Stimulated activated CD8-positive, alpha-beta memory T cell treated with anti-CD3 and anti-CD28 coated beads, Interleukin-12 subunit alpha, Interleukin-12 subunit beta, amount 100 ng/mL, for 24 hours (primary cell): ENCODE measurements around the gene HIP1.
"Not testable (repeated sequence)": the region's sequence is repeated elsewhere in the genome, so short reads cannot be mapped to it uniquely, and the experiment has no call there.

Source experiments
- DNase-seq: peaks from one replicate; pipeline ENCODE4 v3.0.0-alpha.2; 2020; ENCODE audit errors: extremely low read depth

The HIP1 gene

DNA sequence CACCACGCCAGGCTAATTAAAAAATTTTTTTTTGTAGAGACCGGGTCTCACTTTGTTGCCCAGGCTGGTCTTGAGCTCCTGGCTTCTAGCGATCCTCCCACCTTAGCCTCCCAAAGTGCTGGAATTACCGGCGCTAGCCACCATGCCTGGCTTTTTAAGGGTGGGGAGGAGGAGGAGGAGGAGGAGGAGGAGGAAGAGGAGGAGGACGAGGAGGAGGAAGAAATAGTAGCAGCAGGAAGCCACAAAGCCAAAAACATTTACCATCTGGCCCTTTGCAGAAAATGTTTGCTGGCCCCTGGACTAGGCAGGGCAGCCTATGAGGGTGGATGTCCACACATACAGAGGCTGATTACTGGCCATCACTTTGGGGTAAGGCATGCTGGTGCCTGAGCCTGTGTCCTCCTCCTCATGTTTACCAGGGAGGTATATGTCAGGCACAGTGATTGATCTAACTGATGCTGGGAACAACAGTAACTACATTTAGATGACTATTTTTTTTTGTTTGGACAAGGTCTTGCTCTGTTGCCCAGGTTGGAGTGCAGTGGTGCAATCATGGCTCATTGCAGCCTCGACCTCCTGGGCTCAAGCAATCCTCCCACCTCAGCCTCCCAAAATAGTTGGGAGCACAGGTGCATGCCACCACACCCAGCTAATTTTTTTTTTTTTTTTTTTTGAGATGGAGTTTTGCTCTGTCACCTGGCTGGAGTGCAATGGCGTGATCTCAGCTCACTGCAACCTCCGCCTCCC lies 122.1 kb downstream of the HIP1 start:
- no peak for DNase-seq

DNA sequence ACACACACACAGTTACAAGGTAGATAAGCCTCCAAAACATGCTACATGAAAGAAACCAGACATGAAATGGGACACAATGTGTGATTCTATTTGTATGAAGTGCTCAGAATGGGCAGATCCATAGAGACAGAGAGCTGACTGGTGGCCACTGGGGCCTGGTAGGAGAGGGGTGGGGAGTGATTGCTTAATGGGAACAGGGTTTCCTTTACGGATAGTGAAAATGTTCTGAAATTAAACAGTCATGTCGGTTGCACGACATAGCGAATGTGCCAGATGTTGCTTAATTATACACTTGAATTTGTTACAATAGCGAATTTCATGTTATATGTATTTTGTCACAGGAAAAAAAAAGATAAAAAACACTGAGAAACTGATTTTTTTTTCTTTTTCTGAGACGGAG lies 124.3 kb downstream of the HIP1 start:
- DNase-seq = no peak

DNA sequence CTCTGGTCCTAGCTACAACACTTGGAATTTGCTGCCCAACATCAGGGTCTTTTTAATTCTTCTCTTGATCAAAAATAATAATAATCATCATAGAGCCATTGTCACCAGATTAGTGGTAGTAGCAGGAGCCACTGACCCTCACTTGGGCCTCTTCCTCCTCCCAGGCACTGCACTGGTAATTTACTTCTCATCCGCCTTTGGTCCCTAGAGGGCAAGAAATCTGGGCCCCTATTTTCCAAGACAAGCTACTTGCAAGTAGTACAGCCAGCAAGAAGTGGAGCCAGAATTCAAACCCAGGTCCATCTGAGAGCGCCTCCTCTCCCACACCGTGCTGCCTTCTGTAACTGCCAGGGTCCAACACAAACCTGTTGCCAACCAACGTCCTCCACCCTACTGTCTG lies 125.4 kb downstream of the HIP1 start:
- no peak for DNase-seq

DNA sequence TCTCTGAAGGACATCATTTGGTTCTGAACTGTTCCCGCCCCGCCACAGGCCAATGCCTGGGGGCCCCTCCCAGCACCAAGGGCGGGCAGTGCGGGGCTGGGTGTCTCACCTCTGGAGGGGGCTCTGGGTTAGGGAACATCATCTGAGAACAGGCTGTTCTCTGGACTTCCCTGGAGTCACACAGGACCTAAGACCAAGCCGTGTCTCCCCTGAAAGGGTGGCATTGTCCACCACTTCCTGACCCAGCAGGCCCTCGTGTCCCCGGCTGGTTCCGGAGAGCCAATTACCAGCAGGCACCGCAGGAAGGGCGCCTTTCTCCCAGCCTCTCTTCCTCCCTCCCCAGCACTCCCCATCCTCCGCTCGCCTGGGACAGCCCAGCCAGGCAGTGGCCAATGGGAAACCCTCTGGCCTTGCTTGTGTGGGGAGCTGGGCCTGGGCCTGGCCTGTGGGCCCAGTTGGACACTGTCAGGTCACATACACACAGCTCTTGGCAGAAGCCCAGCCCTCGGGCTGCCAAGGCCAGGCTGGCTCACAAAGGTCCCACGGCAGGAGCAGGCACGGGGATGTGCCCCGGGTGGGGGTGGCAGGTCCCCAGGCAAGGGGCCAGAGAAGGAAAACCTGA lies 127.1 kb downstream of the HIP1 start:
- DNase-seq = no peak

DNA sequence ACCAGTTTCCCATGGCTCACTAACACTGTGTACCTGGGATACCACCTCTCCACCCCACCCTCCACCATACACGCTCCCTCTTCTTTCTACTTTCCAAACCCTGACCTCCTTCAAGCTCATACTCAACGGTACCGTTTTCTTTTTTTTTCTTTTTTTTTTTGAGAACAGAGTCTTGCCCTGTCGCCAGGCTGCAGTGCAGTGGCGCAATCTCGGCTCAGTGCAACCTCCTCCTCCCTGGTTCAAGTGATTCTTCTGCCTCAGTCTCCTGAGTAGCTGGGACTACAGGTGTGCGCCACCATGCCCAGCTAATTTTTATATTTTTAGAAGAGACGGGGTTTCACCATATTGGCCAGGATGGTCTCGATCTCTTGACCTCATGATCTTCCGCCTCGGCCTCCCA lies 129.3 kb downstream of the HIP1 start:
- DNase-seq = not testable (repeated sequence)

DNA sequence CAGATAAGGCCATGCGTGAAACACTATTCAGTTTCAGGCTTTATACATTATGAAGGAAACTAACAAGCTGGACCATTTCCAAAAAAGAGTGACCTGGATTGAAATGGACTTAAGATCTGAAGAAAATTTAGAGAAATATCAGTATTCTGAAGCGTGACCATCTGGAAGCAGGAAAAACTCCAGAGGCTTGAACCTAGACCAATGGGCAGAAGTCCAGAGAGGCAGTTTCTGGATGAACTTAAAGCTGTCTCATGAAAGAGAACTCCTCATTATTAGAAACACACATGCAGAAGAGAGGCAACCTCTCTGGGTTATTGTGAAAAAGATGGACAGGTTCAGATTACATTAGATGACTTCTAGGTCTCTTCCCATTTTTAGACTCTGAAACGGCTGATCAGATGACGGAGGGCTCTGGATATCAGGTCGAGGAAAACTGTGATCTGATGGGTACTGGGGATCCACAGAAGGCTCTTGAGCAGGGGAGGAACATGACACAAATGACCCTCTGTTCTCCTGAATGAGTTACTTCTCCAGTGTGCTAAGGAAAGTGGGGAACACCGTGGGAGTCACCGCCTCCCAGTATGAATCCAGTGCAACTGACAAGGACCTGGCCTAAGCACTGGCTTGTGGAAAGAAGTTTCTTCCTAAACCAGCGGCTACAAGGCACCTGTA lies 130.2 kb downstream of the HIP1 start:
- DNase-seq = no peak

DNA sequence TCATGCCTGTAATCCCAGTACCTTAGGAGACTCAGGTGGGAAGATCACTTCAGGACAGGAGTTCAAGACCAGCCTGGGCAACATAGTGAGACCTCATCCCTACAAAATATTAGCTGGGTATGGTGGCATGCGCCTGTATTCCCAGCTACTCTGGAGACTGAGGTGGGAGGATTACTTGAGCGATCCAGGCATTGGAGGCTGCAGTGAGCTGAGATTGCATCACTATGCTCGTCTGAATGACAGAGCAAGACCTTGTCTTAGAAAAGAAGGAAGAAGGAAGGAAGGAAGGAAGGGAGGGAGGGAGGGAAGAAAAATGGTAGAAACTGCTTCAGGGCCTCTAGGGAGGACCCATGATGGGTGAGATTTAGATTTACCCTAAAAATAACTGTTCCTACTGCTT lies 134.3 kb downstream of the HIP1 start:
- DNase-seq = no peak

DNA sequence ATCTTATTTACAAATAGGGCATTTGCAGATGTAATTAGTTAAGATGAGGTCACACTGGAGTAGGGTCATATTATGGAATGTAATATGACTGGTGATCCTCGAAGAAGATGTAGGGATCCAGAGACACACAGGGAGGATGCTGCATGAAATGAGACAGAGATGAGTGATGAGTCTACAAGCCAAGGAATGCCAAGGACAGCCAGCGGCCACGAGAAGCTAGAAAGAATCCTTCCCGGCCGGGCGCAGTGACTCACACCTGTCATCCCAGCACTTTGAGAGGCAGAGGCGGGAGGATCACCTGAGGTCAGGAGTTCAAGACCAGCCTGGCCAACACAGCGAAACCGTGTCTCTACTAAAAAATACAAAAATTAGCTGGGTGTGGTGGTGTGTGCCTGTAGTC lies 135.9 kb downstream of the HIP1 start:
- not testable (repeated sequence) for DNase-seq

DNA sequence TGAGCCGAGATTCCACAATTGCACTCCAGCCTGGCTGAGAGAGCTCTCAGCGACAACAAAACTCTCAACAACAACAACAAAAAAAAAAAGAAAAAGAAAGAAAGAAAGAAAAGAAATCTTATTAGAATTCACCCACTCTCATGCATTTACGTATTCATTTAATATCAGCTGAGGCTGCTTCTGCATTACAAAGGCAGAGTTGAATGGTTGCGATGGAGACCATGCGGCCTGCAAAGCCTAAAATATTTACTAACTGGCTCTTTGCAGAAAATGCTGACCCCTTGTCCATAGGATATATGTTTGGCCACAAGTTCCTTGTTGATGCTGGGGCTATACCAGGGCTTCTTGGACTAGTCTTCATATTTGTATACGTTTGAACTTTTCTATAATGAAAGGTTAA lies 137.2 kb downstream of the HIP1 start:
- no peak for DNase-seq

DNA sequence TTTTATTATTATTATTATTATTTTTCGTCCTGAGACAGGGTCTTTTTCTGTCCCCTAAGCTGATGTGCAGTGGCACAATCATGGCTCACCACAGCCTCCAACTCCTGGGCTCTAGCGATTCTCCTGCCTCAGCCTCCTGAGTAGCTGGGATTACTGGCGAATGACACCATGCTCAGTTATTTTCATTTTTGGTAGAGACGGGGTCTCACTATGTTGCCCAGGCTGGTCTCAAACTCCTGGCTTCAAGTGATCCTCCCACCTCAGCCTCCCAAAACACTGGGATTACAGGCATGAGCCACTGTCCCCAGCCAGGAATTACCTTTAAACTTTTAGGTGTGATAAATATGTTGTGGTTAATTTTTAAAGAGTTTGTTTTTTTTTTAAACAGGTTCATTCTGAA lies 138.0 kb downstream of the HIP1 start:
- not testable (repeated sequence) for DNase-seq

DNA sequence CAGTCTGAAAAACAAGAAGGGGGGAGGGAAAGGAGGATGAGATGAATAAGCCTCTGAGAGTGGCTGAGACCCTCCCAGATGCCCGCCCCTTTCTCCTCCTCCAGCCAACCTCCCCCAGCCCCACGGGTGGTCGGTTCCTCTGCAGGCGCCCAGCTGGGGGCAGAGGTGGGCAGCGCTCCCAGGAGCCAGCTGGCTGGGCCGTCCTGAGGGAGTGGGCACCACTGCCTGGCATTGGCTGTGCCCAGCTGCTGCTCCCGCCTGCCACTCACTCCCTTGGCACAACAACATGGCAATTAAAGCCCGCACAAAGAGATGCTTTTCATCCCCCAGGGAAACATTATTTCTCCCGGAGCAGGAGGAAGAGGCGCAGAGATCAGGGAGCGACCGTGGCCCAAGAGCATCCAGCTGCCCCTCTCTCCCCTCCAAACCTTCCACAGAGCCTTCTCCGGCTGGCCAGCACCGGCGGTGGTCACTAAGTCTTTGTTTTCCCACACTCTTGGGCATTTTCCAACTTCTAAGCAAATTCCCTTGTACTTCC lies 139.4 kb downstream of the HIP1 start:
- DNase-seq = no peak

DNA sequence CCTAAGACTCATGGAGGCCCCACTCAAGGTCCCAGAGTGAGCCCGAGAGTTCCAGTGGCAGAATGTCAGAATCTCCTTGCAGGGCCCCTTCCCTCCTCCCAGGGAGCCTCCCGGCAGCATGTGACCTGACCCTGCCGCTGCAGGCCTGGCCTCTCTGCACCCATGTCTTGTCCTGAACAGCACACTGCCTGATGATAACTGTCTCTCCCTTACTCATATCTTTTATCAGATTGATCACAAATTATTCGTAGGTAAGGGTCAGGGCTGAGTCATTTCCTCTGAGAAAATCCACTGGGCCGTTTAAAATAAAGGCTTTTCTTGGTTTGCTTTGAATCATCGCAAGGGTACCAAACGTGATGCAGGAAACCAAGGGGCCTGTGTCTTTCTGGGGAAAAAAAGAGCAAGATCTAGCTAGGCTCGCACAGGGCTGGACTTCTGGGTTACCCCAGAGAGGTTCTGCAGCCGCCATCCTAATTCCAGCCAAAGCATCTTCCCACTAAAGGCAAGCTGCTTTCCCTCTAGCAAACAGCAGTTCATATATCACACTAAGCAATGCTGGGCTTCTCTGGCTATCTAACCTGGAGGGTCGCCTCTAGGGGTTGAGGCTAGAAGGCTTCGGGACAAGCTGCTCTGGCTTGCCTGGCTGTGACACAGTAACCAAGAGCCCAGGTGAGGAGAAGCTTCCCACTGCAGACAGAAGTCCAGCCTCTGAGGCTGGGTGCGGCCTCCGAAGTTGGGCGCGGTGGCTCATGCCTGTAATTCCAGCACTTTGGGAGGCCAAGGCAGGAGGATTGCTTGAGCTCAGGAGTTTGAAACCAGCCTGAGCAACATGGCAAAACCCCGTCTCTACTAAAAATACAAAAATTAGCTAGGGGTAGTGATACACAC lies 141.8 kb downstream of the HIP1 start:
- no peak for DNase-seq

DNA sequence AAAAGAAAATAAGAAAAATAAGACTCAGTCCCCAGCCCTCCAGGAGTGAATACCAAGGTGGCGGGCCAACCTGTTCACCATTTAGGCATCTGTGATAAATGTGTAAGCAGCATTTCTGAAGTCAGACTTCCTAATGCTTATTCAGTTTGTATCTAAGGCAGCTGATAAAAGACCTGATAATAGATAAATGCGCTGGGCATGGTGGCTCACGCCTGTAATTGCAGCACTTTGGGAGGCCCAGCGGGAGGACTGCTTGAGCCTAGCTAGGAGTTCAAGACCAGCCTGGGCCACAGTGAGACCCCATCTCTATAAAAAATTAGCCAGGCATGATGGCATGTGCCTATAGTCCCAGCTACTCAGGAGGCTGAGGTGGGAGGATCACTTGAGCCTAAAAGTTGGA lies 143.0 kb downstream of the HIP1 start:
- no peak for DNase-seq

DNA sequence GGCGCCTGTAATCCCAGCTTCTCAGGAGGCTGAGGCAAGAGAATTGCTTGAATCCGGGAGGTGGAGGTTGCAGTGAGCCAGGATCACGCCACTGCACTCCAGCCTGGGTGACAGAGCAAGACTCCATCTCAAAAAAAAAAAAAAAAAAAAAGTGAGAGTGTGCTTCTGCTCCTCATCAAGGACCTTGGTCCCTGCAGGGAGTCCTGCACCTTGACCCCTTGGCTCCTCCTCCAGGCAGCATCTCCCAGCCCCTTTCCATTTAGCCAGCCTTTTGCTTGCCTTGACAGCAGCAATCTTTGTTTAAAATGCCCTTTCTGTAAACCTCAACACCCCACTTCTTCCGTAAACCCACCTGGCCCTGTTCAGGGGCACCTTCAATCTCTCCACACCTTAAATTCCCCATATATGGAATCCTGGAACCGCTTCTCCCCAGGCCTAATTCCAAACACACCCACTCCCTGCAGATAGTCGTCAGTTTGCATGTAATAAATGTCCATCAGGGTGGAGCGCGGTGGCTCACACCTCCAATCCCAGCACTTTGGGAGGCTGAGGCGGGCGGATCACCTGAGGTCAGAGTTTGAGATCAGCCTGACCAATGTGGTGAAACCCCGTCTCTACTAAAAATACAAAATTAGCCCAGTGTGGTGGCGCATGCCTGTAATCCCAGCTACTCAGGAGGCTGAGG lies 145.1 kb downstream of the HIP1 start:
- not testable (repeated sequence) for DNase-seq

DNA sequence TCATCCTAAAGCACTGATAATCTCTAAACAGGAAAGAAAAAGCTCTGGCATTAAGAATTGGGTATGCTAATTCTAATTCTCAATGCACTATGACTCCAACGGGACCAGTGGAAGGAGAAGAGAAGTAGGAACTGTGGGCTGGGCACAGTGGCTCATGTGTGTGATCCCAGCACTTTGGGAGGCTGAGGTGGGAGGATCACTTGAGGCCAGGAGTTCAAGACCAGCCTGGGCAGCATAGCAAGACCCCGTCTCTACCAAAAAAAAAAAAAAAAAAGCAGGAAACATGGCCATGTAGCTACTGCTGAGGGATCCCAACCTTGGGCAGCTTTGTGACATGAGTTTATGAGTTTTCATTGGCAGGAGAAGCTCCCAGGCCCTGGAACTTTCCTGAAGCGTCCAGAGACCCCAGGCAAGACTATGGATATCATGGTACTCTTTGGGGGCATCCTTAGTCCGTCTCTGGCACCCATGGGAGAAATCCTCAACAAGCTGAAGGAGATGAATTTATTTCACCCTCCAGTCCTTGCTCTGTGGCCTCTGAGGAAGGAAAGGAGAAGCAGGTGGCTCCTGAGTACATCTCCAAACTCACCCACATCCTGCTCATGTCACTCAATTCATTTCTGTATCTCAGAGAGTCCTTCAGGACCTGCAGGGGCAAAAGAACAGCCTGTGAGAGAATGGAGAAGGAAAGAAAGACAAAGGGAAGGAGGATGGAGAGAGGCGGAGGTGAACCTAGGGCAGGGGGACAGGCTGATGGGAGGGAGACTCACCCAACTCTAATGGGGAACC lies 147.1 kb downstream of the HIP1 start:
- DNase-seq = no peak

DNA sequence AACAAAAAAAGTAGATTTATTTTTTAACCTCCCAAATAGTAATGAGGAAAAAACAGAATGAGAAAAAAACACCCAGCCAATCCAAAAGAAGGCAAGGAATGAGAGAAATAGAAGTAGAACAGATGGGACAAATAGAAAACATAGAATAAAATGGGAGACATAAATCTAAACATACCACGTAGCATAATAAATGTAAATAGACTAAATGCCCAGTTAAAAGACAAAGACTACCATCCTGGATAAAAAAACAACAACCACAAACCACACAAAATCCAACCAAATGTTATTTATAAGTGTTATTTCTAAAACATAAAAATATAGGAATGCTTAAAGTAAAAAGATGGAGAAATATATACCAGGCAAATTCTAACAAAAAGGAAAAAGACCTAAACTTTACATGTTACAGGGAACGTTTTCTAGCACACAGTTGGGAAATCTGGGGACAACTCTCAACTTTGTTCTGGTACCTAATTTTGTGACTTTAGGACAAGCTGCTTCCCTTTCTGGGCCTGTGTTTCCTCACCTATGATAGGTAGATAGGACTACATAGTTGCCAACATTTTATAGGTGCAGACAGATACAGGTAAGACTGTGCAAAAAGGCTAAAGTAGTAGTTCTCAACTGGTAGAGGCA lies 148.3 kb downstream of the HIP1 start:
- DNase-seq = no peak

DNA sequence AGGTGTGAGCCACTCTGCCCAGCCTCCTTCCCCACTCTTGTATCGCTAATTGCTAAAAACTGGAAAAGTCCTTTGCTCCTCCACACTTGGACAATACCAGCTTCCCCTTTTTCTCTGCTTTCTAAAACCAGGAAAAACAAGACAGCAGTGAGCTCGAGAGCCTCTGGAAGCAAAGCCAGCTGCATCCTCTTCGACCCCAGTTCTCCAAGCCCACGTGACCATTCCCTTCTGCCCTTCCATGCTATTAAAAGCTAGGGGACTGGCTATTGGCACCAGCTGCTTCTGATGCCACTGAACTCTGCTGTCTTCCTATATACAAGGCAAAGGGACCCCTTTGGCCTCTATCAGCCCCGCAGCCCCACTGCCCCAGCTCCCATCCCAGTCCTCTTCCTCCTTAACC lies 154.4 kb downstream of the HIP1 start:
- no peak for DNase-seq

DNA sequence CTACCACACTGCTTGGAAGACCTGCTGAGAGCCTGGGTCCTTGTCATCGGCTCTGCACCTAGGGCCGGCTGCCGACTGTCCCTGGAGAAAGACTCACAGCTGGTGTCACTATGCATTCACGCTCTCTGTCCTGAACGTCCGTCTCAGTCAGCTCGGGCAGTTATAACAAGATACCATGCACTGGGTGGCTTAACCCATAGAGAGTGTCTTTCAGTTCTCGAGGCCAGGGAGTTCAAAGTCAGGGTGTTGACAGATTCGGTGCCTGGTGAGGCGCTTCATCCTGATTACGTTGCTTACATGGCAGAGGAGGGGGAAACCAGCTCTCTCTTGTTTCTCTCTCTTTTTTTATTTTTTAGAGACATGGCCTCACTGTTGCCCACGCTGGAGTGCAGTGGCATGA lies 155.5 kb downstream of the HIP1 start:
- DNase-seq = no peak

DNA sequence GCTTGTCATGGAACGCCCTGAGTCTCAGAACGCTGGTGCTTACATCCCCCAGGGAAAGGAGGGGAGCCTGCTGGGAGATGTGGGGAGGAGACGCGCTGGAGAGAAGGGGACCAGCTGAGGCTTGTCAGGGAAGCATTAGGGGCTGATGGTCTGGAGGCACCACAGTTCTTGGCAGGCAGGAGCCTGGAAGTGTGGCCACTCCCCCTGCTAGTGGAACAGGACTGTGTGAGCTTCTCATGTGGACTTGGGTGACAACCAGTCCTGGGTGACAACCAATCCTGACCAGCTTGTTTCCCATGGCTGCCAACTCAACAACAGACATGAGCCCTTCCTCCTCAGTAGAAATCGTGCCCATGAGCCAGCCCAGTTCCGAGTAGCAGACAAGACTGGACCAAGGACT lies 158.8 kb downstream of the HIP1 start:
- no peak for DNase-seq

DNA sequence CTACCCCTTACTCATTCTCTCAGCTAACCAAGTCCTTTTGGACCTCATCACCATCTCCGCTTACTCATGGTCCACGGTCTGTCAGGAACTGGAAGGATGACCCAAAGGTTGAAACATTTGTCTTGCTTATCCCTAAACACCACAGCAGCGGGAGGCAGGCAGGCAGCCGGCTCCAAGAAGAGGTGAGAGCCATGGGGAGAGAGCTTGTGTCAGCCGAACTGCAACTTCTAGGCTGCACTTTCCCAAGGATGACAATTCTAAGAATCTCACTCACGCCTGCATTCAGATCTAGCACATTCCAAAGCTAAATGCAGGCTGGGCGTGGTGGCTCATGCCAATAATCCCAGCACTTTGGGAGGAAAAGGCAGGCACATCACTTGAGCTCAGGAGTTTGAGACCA lies 160.7 kb downstream of the HIP1 start:
- DNase-seq = no peak
